RWPE2 (cell line): ENCODE data around the gene CUL1.

Experiments
- ATAC-seq: fragments of 200-7000 bp; cut with Tn5 transposase; 3 replicates; pipeline ENCODE4 v1.9.1; 2021; ENCODE audit warnings: low read depth
- DNase-seq: peaks from one replicate; pipeline ENCODE4 v3.0.0-alpha.2; 2020; ENCODE audit warnings: low spot score
- H3K27ac ChIP-seq: fragments of 450-650 bp; 2 replicates; pipeline ENCODE4 v1.5.1; 2017; ENCODE audit warnings: mild to moderate bottlenecking; ENCODE audit not compliant: poor library complexity, severe bottlenecking
- H3K27me3 ChIP-seq: fragments of 250-450 bp; sonication (Bioruptor Pico); 2 replicates; pipeline ENCODE4 v1.5.1; 2021; ENCODE audit warnings: mild to moderate bottlenecking, moderate library complexity; ENCODE audit not compliant: insufficient read depth, poor library complexity, severe bottlenecking
- H3K36me3 ChIP-seq: fragments of 250-450 bp; sonication (Bioruptor Pico); 2 replicates; pipeline ENCODE4 v1.5.1; 2020; ENCODE audit warnings: low read depth, mild to moderate bottlenecking, moderate library complexity
- H3K4me1 ChIP-seq: fragments of 250-450 bp; sonication (Bioruptor Pico); 2 replicates; pipeline ENCODE4 v1.5.1; 2021; ENCODE audit warnings: mild to moderate bottlenecking, moderate library complexity; ENCODE audit not compliant: insufficient read depth, poor library complexity, severe bottlenecking
- H3K4me3 ChIP-seq: fragments of 250-450 bp; sonication (Bioruptor Pico); 2 replicates; pipeline ENCODE4 v1.5.1; 2021; ENCODE audit warnings: mild to moderate bottlenecking, moderate library complexity; ENCODE audit not compliant: severe bottlenecking
- H3K9me3 ChIP-seq: fragments of 250-450 bp; sonication (Bioruptor Pico); 2 replicates; pipeline ENCODE4 v1.5.1; 2021; ENCODE audit warnings: mild to moderate bottlenecking, moderate library complexity; ENCODE audit not compliant: severe bottlenecking
- CTCF ChIP-seq: fragments of 450-650 bp; IDR thresholded peaks from one replicate; pipeline ENCODE4 v1.5.1; 2017; ENCODE audit warnings: mild to moderate bottlenecking, moderate library complexity; ENCODE audit not compliant: poor library complexity, severe bottlenecking

The CUL1 gene

DNA sequence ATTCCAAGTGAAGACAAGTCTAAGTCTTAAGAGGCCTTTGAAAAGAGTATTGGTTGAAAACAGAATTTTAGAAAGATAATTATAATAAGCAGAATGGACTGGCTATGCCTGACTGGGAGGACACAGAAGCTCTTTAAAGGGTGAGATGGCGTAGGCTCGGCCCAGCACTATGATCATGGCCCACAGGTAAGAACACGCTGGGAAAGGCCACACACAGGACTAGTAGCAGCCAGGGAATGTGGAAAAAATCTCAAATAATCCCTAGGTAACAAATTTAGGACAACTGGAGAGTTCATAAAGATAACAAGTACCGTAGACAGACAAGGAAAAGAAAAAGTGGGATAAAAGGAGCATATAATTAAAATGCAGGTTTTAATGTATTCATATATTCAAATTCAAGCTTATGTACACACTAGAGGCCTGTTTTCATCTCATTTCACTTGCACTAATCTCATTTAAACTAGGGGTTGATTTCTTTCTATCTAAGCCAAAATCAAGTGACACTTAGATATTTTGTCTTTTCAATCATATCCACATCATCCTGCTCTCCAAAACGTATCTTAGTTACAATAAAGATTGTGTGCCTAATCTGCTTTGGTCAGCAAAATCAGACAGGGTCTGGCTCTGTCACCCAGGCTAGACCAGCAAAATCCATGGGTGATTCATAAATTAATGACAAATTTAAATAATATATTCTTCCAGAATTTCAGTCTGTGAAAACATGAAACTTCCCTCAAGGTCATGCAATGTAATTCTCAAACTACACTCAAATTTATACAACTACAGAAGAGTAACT lies 132.4 kb downstream of the CUL1 start:
- H3K36me3 ChIP-seq, result peaks cover 68% of the 10 kb centered on the region

GRCh38 chr7:148831782-148832181 lies 133.1 kb downstream of the CUL1 start:
- TF ChIP-seq CTCF, result no peak
- Histone ChIP-seq H3K27me3 (no peaks in the 10 kb centered on the region), H3K4me3 (no peak overlapping the region), H3K4me1 (no peaks in the 10 kb centered on the region), H3K9me3 (no peaks in the 10 kb centered on the region), H3K36me3 (peaks cover 68% of the 10 kb centered on the region), H3K27ac (no peak overlapping the region)
- DNase-seq (no peak), ATAC-seq (no peak)

More for the DNA sequence above, 132.4 kb downstream of the CUL1 start:
- DNase-seq (no peak), ATAC-seq (no peak)
- Histone ChIP-seq H3K27ac (no peak overlapping the region), H3K4me1 (no peaks in the 10 kb centered on the region), H3K9me3 (no peaks in the 10 kb centered on the region), H3K4me3 (no peak overlapping the region), H3K27me3 (no peaks in the 10 kb centered on the region)
- TF ChIP-seq CTCF, result no peak

GRCh38 chr7:148834605-148835004 lies 135.9 kb downstream of the CUL1 start:
- Histone ChIP-seq H3K27me3 (no peaks in the 10 kb centered on the region), H3K4me3 (no peak overlapping the region), H3K4me1 (no peaks in the 10 kb centered on the region), H3K27ac (no peak overlapping the region), H3K9me3 (no peaks in the 10 kb centered on the region), H3K36me3 (peaks cover 57% of the 10 kb centered on the region)
- no peak for TF ChIP-seq CTCF
- ATAC-seq (no peak), DNase-seq (no peak)

- no peak for TF ChIP-seq CTCF
Observed at GRCh38 chr7:148835854-148836253, 137.2 kb downstream of the CUL1 start.

GRCh38 chr7:148838905-148839304 lies 140.2 kb downstream of the CUL1 start:
- no peaks in the 10 kb centered on the region for H3K27me3 ChIP-seq
- no peak for TF ChIP-seq CTCF
- no peak for ATAC-seq
- H3K36me3 ChIP-seq, result peaks cover 31% of the 10 kb centered on the region
- no peak for DNase-seq
- H3K9me3 ChIP-seq, result peaks cover 3% of the 10 kb centered on the region
- no peak overlapping the region for H3K27ac ChIP-seq
- H3K4me1 ChIP-seq, result no peaks in the 10 kb centered on the region
- no peak overlapping the region for H3K4me3 ChIP-seq

More at GRCh38 chr7:148835854-148836253, 137.2 kb downstream of the CUL1 start:
- ATAC-seq (no peak), DNase-seq (no peak)
- Histone ChIP-seq H3K36me3 (peaks cover 50% of the 10 kb centered on the region), H3K27me3 (no peaks in the 10 kb centered on the region), H3K4me1 (no peaks in the 10 kb centered on the region), H3K9me3 (no peaks in the 10 kb centered on the region), H3K27ac (no peak overlapping the region), H3K4me3 (no peak overlapping the region)
